Endothelial cell of umbilical vein (primary cell): Measurements from ENCODE around the gene RABL2A. TPM values are rescaled to one million over a fixed set of nuclear protein-coding genes. Genes with fewer than 3 reads are reported as not detected.
A peak's percentile ranks its signal among the peaks of the same experiment; 100 is the strongest.
"Not testable (repeated sequence)": the region's sequence is repeated elsewhere in the genome, so short reads cannot be mapped to it uniquely, and the experiment has no call there.

ENCODE experiments used
- BruUV-seq: library from RNA; stranded (reverse); fragments of 400-500 nt; replicated peaks from 2 replicates; lab custom pipeline; 2021; lab: Mats Ljungman, UMichigan
- CTCF ChIA-PET: fragments of 300-600, 350-600 bp; sonication (Branson Sonifier 250); formaldehyde crosslinking; loops from one replicate; lab custom pipeline; 2021; ENCODE audit warnings: antibody characterized with exemption, inconsistent platforms; lab: Charles Lee
- POLR2A ChIA-PET: fragments of 300-600, 350-600 bp; sonication (Branson Sonifier 250); formaldehyde crosslinking; loops from one replicate; lab custom pipeline; 2021; ENCODE audit warnings: antibody characterized with exemption, inconsistent platforms; lab: Charles Lee
- DNase-seq: peaks from one replicate; pipeline ENCODE4 v3.0.0-alpha.2; 2011; ENCODE audit warnings: low read depth, low spot score
- FAIRE-seq: peaks from 2 replicates; lab custom pipeline; 2011; peaks lifted over from hg19 to GRCh38; lab: Jason Lieb, UNC
- H2AFZ ChIP-seq: 2 replicates; pipeline ENCODE4 v1.6.0; 2012; ENCODE audit warnings: low read depth, low read length, control low read depth, inconsistent platforms
- H3K27ac ChIP-seq: 2 replicates; pipeline ENCODE4 v1.5.1; 2011; ENCODE audit warnings: low read depth, mild to moderate bottlenecking, control low read depth, low read length, moderate library complexity; ENCODE audit not compliant: insufficient read depth
- H3K27me3 ChIP-seq, 2 experiments: 2 replicates each; pipeline versions ENCODE4 v1.6.0 to v1.6.1; 2011; ENCODE audit warnings: low read length in 2 of 2, mixed read lengths in 1 of 2; ENCODE audit not compliant: control insufficient read depth in 2 of 2, insufficient read depth in 2 of 2
- H3K36me3 ChIP-seq, 2 experiments: 2 replicates in 1 of 2; 3 replicates in 1 of 2; pipeline ENCODE4 v1.5.1; 2011; ENCODE audit warnings: low read length in 2 of 2, mild to moderate bottlenecking in 1 of 2, moderate library complexity in 1 of 2; ENCODE audit not compliant: control insufficient read depth in 2 of 2, insufficient read depth in 2 of 2; ENCODE audit errors: extremely low read depth in 1 of 2
- H3K4me1 ChIP-seq: 3 replicates; pipeline ENCODE4 v1.5.1; 2011; ENCODE audit warnings: mild to moderate bottlenecking, low read length; ENCODE audit not compliant: control insufficient read depth, insufficient read depth; ENCODE audit errors: extremely low read depth
- H3K4me2 ChIP-seq: 2 replicates; pipeline ENCODE4 v1.6.1; 2011; ENCODE audit warnings: low read length, control low read depth, mixed read lengths; ENCODE audit not compliant: insufficient read depth
- H3K4me3 ChIP-seq, 3 experiments: fragments of 200-600 bp in 1 of 3; sonication (generic), shearing (Covaris generic) in 1 of 3; replicated peaks in 1 of 3; 2 replicates each; pipeline ENCODE4 v1.5.1; 2011 to 2016; ENCODE audit warnings: control low read depth in 3 of 3, low read length in 3 of 3, mild to moderate bottlenecking in 2 of 3, inconsistent platforms in 1 of 3, low read depth in 1 of 3, moderate library complexity in 1 of 3; ENCODE audit not compliant: insufficient read depth in 1 of 3
- H3K79me2 ChIP-seq: 2 replicates; pipeline ENCODE4 v1.6.0; 2012; ENCODE audit warnings: low read length, inconsistent platforms; ENCODE audit not compliant: control insufficient read depth, insufficient read depth
- H3K9ac ChIP-seq: replicated peaks from 2 replicates; pipeline ENCODE3; 2011; ENCODE audit warnings: low read length, control low read depth; ENCODE audit not compliant: insufficient read depth; ENCODE audit errors: extremely low read depth
- H3K9me1 ChIP-seq: replicated peaks from 3 replicates; pipeline ENCODE4 v1.6.0; 2011; ENCODE audit warnings: mild to moderate bottlenecking, low read length; ENCODE audit not compliant: control insufficient read depth, insufficient read depth; ENCODE audit errors: extremely low read depth
- H3K9me3 ChIP-seq: replicated peaks from 2 replicates; pipeline ENCODE4 v1.5.1; 2012; ENCODE audit warnings: low read length, inconsistent platforms; ENCODE audit not compliant: control insufficient read depth, insufficient read depth
- H4K20me1 ChIP-seq: replicated peaks from 2 replicates; pipeline ENCODE3; 2011; ENCODE audit warnings: mild to moderate bottlenecking, low read length; ENCODE audit not compliant: control insufficient read depth, insufficient read depth; ENCODE audit errors: extremely low read depth
- CTCF ChIP-seq, 2 donors: IDR thresholded peaks; 1 replicate in 1 of 2; 2 replicates in 1 of 2; pipeline ENCODE4 v1.5.1; 2011; ENCODE audit warnings: low read length in 2 of 2, mild to moderate bottlenecking in 2 of 2, moderate library complexity in 2 of 2, control low read depth in 1 of 2, inconsistent platforms in 1 of 2, low read depth in 1 of 2; ENCODE audit not compliant: insufficient read depth in 1 of 2; ENCODE audit errors: extremely low read depth in 1 of 2
- dilution Hi-C: fragments of 300-500 bp; cut with MboI; formaldehyde crosslinking; loops from one replicate; pipeline ENCODE4 v1.15.0; 2019; ENCODE audit warnings: low sequenced_read_pairs; ENCODE audit not compliant: extremely low pct_ligation_motif_present
- intact Hi-C: fragments of 100-400 bp; cut with micrococcal nuclease; formaldehyde crosslinking; loops from one replicate; pipeline ENCODE4 v1.10.0; 2022
- polyA plus RNA-seq, 4 experiments: library from polyadenylated mRNA; depleted of rRNA in 3 of 4; stranded (reverse) in 3 of 4; unstranded in 1 of 4; fragments of >200 nt; gene quantifications; 2 replicates each; pipeline versions ENCODE4 v1.2.1 to v1.2.3, GENCODE V29; 2011 to 2012; ENCODE audit warnings: missing spikeins in 1 of 4
- total RNA-seq: library from RNA; stranded (reverse); gene quantifications from 2 replicates; pipeline ENCODE4 v1.2.3, GENCODE V29; 2021

The RABL2A gene
- total and polyA plus RNA-seq, 2 donors (not counting 3 experiments of a cell fraction or from before 2014, with no cell fraction given), result 9.4 to 10.8 TPM

GRCh38 chr2:113587201-113587600 is 39.9 kb upstream of the RABL2A start:
- H4K20me1 ChIP-seq, H3K9me1 ChIP-seq, H3K4me2 ChIP-seq, H3K4me3 ChIP-seq, H3K79me2 ChIP-seq, POLR2A ChIA-PET, FAIRE-seq, BruUV-seq, H3K9ac ChIP-seq, H3K9me3 ChIP-seq, H3K27ac ChIP-seq, dilution Hi-C loops, H3K27me3 ChIP-seq, H2AFZ ChIP-seq, H3K4me1 ChIP-seq, H3K36me3 ChIP-seq: not testable (repeated sequence)
- intact Hi-C loops, result loop anchor here (1.0 kb wide), 1 partner anchor 16 kb away; no protein-coding TSS in a partner anchor
- peak; percentile 57 for DNase-seq
- TF ChIP-seq CTCF (IDR thresholded peaks at IDR 0.05; ENCODE audit: extremely low read depth in 1 of 2, insufficient read depth in 1 of 2, low read depth in 1 of 2, low read length in 2 of 2), result peak; percentile 10 to 49
- CTCF ChIA-PET, result interaction anchor here (0.7 kb wide), 1 partner anchor 17 kb away, joined by 5 read pairs; no protein-coding TSS in a partner anchor

- FAIRE-seq, result not testable (repeated sequence)
Observed at GRCh38 chr2:113589591-113589990, 37.5 kb upstream of the RABL2A start.

GRCh38 chr2:113591926-113592325 is 35.1 kb upstream of the RABL2A start:
- H3K9me1 ChIP-seq, H3K36me3 ChIP-seq, H3K4me3 ChIP-seq, H3K4me1 ChIP-seq, H3K9me3 ChIP-seq, BruUV-seq, H3K79me2 ChIP-seq, H4K20me1 ChIP-seq, H3K27me3 ChIP-seq, dilution Hi-C loops, FAIRE-seq, H3K27ac ChIP-seq, H3K9ac ChIP-seq, intact Hi-C loops, CTCF ChIA-PET, POLR2A ChIA-PET, H2AFZ ChIP-seq, H3K4me2 ChIP-seq, DNase-seq: not testable (repeated sequence)

More at GRCh38 chr2:113589591-113589990, 37.5 kb upstream of the RABL2A start:
- H3K4me2 ChIP-seq, H4K20me1 ChIP-seq, H3K36me3 ChIP-seq, H3K27ac ChIP-seq, H3K9ac ChIP-seq, H3K4me3 ChIP-seq, H3K9me3 ChIP-seq, H3K79me2 ChIP-seq, dilution Hi-C loops, CTCF ChIA-PET, intact Hi-C loops, H3K27me3 ChIP-seq, POLR2A ChIA-PET, H3K4me1 ChIP-seq, DNase-seq, BruUV-seq, H3K9me1 ChIP-seq, H2AFZ ChIP-seq: not testable (repeated sequence)

- POLR2A ChIA-PET, H3K4me2 ChIP-seq, H3K4me3 ChIP-seq, H3K36me3 ChIP-seq, H4K20me1 ChIP-seq, H3K79me2 ChIP-seq, H2AFZ ChIP-seq, dilution Hi-C loops, H3K27me3 ChIP-seq, BruUV-seq, H3K9me3 ChIP-seq, H3K9ac ChIP-seq, H3K4me1 ChIP-seq, intact Hi-C loops, FAIRE-seq, H3K27ac ChIP-seq, DNase-seq, H3K9me1 ChIP-seq, CTCF ChIA-PET: not testable (repeated sequence)
Observed at GRCh38 chr2:113593280-113593679, 33.8 kb upstream of the RABL2A start.
